Astrocyte (in vitro differentiated cells and primary cell): ENCODE measurements around the gene CCDC92B. TPM values are rescaled to one million over a fixed set of nuclear protein-coding genes. Genes with fewer than 3 reads are reported as not detected.

ENCODE experiments used
- DNase-seq: peaks from one replicate; pipeline ENCODE4 v3.0.0-alpha.2; 2010; ENCODE audit warnings: low read depth
- FAIRE-seq: peaks from 2 replicates; lab custom pipeline; 2011; peaks lifted over from hg19 to GRCh38; lab: Jason Lieb, UNC
- H2AFZ ChIP-seq: 2 replicates; pipeline ENCODE4 v1.6.0; 2012; ENCODE audit warnings: low read depth, low read length, inconsistent platforms
- H3K27ac ChIP-seq: 2 replicates; pipeline ENCODE4 v1.5.1; 2011; ENCODE audit warnings: low read depth, low read length, inconsistent platforms
- H3K27me3 ChIP-seq: 2 replicates; pipeline ENCODE4 v1.6.0; 2011; ENCODE audit warnings: low read length, inconsistent platforms; ENCODE audit not compliant: insufficient read depth
- H3K36me3 ChIP-seq: 2 replicates; pipeline ENCODE4 v1.5.1; 2011; ENCODE audit warnings: low read length, inconsistent platforms; ENCODE audit not compliant: insufficient read depth
- H3K4me1 ChIP-seq: 2 replicates; pipeline ENCODE4 v1.5.1; 2011; ENCODE audit warnings: low read length, inconsistent platforms; ENCODE audit not compliant: insufficient read depth
- H3K4me2 ChIP-seq: 2 replicates; pipeline ENCODE4 v1.6.0; 2012; ENCODE audit warnings: low read length, inconsistent platforms
- H3K4me3 ChIP-seq: 2 replicates; pipeline ENCODE4 v1.5.1; 2011; ENCODE audit warnings: low read depth, mild to moderate bottlenecking, low read length, inconsistent platforms; ENCODE audit not compliant: insufficient read depth
- H3K79me2 ChIP-seq: 2 replicates; pipeline ENCODE4 v1.6.0; 2012; ENCODE audit warnings: mild to moderate bottlenecking, low read length, inconsistent platforms; ENCODE audit not compliant: insufficient read depth
- H3K9ac ChIP-seq: 2 replicates; pipeline ENCODE4 v1.6.0; 2012; ENCODE audit warnings: mild to moderate bottlenecking, low read length, inconsistent platforms
- H3K9me3 ChIP-seq: 2 replicates; pipeline ENCODE4 v1.5.1; 2012; ENCODE audit warnings: low read depth, mild to moderate bottlenecking, low read length, inconsistent platforms; ENCODE audit not compliant: insufficient read depth
- H4K20me1 ChIP-seq: 2 replicates; pipeline ENCODE4 v1.6.0; 2012; ENCODE audit warnings: low read length, inconsistent platforms; ENCODE audit not compliant: insufficient read depth
- H3K27ac Mint-ChIP-seq: one replicate; pipeline ENCODE4 v1.8.0; 2021; ENCODE audit warnings: mild to moderate bottlenecking, mixed read lengths; ENCODE audit not compliant: unreplicated experiment
- H3K27me3 Mint-ChIP-seq: one replicate; pipeline ENCODE4 v1.8.0; 2021; ENCODE audit warnings: low read depth, mixed read lengths; ENCODE audit not compliant: unreplicated experiment
- H3K36me3 Mint-ChIP-seq: one replicate; pipeline ENCODE4 v1.8.0; 2021; ENCODE audit warnings: low read depth, mixed read lengths; ENCODE audit not compliant: unreplicated experiment
- H3K4me1 Mint-ChIP-seq: one replicate; pipeline ENCODE4 v1.8.0; 2021; ENCODE audit warnings: low read depth, mixed read lengths; ENCODE audit not compliant: unreplicated experiment
- H3K4me3 Mint-ChIP-seq: one replicate; pipeline ENCODE4 v1.8.0; 2021; ENCODE audit warnings: mild to moderate bottlenecking, moderate library complexity, mixed read lengths; ENCODE audit not compliant: unreplicated experiment
- H3K9me3 Mint-ChIP-seq: one replicate; pipeline ENCODE4 v1.8.0; 2021; ENCODE audit warnings: mild to moderate bottlenecking, mixed read lengths; ENCODE audit not compliant: unreplicated experiment
- EZH2 ChIP-seq: IDR thresholded peaks from 2 replicates; pipeline ENCODE4 v1.6.1; 2012; ENCODE audit warnings: mild to moderate bottlenecking, low read length, inconsistent platforms; ENCODE audit not compliant: insufficient read depth
- total RNA-seq: library from RNA; stranded (reverse); gene quantifications from 2 replicates; pipeline ENCODE4 v1.2.1, GENCODE V29; 2021
- TF ChIP-seq, protein P1 (sequence below): IDR thresholded peaks from 2 replicates; pipeline ENCODE4 v1.5.1; 2011; ENCODE audit warnings: low read depth, mild to moderate bottlenecking, inconsistent platforms, low read length, moderate library complexity; ENCODE audit not compliant: insufficient read depth

CCDC92B gene
- total RNA-seq, 1 donor from 2014 or later = 0.36 TPM

DNA sequence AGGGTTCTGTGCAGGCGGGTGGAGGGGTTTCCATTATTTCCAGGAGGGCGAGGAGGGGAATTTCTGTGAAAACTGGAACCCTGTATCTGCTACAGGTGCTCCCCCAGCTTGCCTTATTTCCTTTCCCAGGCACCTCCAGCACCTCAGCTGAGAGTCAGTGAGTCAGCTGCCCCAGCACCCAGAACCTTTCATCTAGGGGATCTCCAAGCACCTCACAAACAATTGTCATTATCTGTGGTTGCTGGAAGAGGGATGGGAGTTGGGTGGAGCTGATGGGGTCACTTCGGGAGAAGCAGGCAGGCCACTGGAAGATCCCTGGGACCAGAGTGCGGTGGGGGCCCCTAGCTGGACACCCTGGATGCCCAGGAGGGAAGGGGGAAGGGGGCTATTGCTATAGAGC, 27.8 kb downstream of the CCDC92B start:
- DNase-seq (no peak), FAIRE-seq (no peak)
- Mint-ChIP-seq H3K9me3 (peaks cover 4% of the 10 kb centered on the region), H3K4me1 (no peaks in the 10 kb centered on the region), H3K27ac (no peak overlapping the region), H3K36me3 (no peaks in the 10 kb centered on the region), H3K27me3 (peaks cover 39% of the 10 kb centered on the region), H3K4me3 (no peak overlapping the region)
- H3K79me2 ChIP-seq = no peaks in the 10 kb centered on the region
- no peak overlapping the region for H3K4me2 ChIP-seq
- no peak overlapping the region for H3K27ac ChIP-seq
- H3K4me3 ChIP-seq = no peak overlapping the region
- no peaks in the 10 kb centered on the region for H3K36me3 ChIP-seq
- H3K9ac ChIP-seq = no peak overlapping the region
- no peaks in the 10 kb centered on the region for H4K20me1 ChIP-seq
- no peak overlapping the region for H2AFZ ChIP-seq
- no peaks in the 10 kb centered on the region for H3K4me1 ChIP-seq
- TF ChIP-seq, protein P1, sequence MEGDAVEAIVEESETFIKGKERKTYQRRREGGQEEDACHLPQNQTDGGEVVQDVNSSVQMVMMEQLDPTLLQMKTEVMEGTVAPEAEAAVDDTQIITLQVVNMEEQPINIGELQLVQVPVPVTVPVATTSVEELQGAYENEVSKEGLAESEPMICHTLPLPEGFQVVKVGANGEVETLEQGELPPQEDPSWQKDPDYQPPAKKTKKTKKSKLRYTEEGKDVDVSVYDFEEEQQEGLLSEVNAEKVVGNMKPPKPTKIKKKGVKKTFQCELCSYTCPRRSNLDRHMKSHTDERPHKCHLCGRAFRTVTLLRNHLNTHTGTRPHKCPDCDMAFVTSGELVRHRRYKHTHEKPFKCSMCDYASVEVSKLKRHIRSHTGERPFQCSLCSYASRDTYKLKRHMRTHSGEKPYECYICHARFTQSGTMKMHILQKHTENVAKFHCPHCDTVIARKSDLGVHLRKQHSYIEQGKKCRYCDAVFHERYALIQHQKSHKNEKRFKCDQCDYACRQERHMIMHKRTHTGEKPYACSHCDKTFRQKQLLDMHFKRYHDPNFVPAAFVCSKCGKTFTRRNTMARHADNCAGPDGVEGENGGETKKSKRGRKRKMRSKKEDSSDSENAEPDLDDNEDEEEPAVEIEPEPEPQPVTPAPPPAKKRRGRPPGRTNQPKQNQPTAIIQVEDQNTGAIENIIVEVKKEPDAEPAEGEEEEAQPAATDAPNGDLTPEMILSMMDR = no peak
- TF ChIP-seq EZH2 = no peak
- no peaks in the 10 kb centered on the region for H3K9me3 ChIP-seq
- peaks cover 16% of the 10 kb centered on the region for H3K27me3 ChIP-seq

DNA sequence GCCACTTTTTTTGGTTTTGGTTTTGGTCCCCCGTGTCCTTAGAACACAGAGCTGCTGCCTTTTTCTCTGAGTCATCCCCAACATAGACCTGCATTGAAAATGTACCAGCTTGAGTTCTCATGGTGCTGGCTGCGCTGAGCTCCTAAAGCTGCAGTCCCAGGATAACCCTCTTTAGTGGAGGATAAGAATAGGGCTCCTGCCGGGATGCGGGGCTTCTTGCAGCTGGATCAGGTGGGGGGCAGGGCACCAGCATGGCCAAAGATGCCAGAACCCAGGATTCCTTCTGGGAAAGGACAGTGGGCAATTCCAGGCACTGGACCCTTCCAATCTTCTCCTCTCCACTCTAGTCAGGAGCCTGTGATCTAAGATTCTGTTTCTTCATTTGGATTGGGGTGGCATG, 29.6 kb downstream of the CCDC92B start:
- no peak overlapping the region for H3K9ac ChIP-seq
- H3K27ac Mint-ChIP-seq = no peak overlapping the region
- H3K9me3 ChIP-seq = no peaks in the 10 kb centered on the region
- no peak overlapping the region for H3K27ac ChIP-seq
- H3K27me3 Mint-ChIP-seq = peaks cover 30% of the 10 kb centered on the region
- peaks cover 10% of the 10 kb centered on the region for H3K27me3 ChIP-seq
- DNase-seq (no peak), FAIRE-seq (no peak)
- no peak overlapping the region for H3K4me3 Mint-ChIP-seq
- no peaks in the 10 kb centered on the region for H3K4me1 ChIP-seq
- no peaks in the 10 kb centered on the region for H3K4me1 Mint-ChIP-seq
- H3K9me3 Mint-ChIP-seq = peaks cover 4% of the 10 kb centered on the region
- TF ChIP-seq, protein P1 = no peak
- TF ChIP-seq EZH2 = no peak
- H3K79me2 ChIP-seq = no peaks in the 10 kb centered on the region
- H2AFZ ChIP-seq = no peak overlapping the region
- no peak overlapping the region for H3K4me3 ChIP-seq
- H3K4me2 ChIP-seq = no peak overlapping the region
- no peaks in the 10 kb centered on the region for H3K36me3 ChIP-seq
- no peaks in the 10 kb centered on the region for H4K20me1 ChIP-seq
- H3K36me3 Mint-ChIP-seq = no peaks in the 10 kb centered on the region

DNA sequence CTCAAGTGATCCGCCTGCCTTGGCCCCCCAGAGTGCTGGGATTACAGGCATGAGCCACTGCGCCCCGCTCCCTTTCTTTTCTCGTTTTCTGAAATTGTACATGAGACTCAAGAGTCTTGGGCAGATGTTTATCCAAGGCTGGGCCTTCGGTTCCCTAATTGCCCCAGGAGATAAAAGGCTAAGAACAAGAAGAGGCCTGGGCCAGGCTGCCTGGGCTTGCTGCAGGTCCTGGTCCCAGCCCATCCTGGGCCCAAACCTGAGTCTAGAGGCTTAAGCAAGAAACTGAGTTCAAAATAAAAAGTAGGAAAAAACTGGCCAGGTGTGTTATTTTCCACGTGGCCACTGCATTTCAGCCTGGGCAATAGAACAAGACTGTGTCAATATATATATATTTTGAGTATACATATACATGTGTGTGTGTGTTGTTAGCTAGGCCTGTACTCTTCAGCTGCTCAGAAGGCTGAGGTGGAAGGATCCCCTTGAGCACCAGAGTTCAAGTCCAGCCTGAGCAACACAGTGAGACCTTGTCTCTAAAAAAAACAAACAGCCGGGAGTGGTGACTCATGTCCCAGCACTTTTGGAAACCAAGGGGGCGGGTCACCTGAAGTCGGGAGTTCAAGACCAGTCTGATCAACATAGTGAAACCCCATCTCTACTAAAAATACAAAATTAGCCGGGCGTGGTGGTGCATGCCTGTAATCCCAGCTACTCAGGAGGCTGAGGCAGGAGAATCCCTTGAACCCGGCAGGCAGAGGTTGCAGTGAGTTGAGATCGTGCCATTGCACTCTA, 31.1 kb downstream of the CCDC92B start:
- TF ChIP-seq EZH2 = no peak
- TF ChIP-seq, protein P1 = no peak
- no peak overlapping the region for H3K4me2 ChIP-seq
- no peaks in the 10 kb centered on the region for H3K36me3 ChIP-seq
- Mint-ChIP-seq H3K9me3 (peaks cover 4% of the 10 kb centered on the region), H3K36me3 (no peaks in the 10 kb centered on the region), H3K27me3 (peaks cover 26% of the 10 kb centered on the region), H3K27ac (no peak overlapping the region), H3K4me1 (no peaks in the 10 kb centered on the region), H3K4me3 (no peak overlapping the region)
- H2AFZ ChIP-seq = no peak overlapping the region
- FAIRE-seq (no peak), DNase-seq (no peak)
- H3K9ac ChIP-seq = no peak overlapping the region
- no peak overlapping the region for H3K27ac ChIP-seq
- H3K4me1 ChIP-seq = no peaks in the 10 kb centered on the region
- H3K79me2 ChIP-seq = no peaks in the 10 kb centered on the region
- H3K9me3 ChIP-seq = no peaks in the 10 kb centered on the region
- peaks cover 7% of the 10 kb centered on the region for H3K27me3 ChIP-seq
- H4K20me1 ChIP-seq = no peaks in the 10 kb centered on the region
- H3K4me3 ChIP-seq = no peak overlapping the region
